AG09319 (cell line): ENCODE results near the gene KRT8.

ENCODE experiments used
- DNase-seq: peaks from one replicate; pipeline ENCODE4 v3.0.0-alpha.2; 2010; ENCODE audit warnings: low read depth; ENCODE audit errors: extremely low read depth
- TF ChIP-seq, protein P1 (sequence below): IDR thresholded peaks from 2 replicates; pipeline ENCODE4 v1.5.1; 2011; ENCODE audit warnings: low read depth, mild to moderate bottlenecking, inconsistent platforms, low read length, moderate library complexity

Gene KRT8

DNA sequence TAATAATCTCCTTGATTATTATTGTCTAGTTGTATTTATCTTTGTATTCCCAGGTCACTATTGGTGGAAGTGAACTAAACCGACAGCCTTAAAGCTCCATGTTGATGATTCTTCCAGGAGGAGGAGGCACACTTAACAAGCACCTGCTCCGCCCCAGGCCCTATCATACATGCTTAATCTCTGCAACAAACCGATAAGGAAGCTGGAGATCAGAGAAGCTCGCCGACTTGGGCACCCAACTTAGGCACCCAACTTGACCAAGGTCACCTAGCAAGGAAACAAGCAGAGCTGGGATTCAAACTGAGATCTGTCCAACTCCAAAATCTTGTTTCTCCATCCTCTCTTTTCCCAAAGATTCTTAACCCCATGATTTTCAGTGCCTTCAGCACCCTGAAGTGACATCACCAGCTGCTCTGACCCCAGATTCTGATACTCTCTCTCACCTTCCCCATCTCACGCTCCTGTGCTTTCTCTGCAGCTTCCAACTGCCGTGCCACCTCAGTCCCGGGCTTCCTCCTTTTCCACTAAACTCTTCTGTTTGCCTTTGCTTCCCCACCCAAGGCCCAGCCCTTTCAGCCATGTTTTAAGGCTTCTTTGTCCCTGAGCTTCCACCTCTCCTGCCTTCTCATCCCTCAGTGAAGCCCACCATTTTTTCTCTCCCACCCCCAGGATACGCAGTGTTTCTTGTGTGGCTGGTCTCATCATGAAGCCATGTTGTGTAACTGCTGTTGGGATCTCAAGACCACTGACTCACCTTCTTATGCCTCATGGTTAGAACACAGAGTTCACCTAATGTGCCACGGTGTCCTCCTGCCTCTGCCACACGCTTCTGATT lies 37.4 kb upstream of the KRT8 start:
- no peak for DNase-seq
- TF ChIP-seq, protein P1, sequence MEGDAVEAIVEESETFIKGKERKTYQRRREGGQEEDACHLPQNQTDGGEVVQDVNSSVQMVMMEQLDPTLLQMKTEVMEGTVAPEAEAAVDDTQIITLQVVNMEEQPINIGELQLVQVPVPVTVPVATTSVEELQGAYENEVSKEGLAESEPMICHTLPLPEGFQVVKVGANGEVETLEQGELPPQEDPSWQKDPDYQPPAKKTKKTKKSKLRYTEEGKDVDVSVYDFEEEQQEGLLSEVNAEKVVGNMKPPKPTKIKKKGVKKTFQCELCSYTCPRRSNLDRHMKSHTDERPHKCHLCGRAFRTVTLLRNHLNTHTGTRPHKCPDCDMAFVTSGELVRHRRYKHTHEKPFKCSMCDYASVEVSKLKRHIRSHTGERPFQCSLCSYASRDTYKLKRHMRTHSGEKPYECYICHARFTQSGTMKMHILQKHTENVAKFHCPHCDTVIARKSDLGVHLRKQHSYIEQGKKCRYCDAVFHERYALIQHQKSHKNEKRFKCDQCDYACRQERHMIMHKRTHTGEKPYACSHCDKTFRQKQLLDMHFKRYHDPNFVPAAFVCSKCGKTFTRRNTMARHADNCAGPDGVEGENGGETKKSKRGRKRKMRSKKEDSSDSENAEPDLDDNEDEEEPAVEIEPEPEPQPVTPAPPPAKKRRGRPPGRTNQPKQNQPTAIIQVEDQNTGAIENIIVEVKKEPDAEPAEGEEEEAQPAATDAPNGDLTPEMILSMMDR: no peak

DNA sequence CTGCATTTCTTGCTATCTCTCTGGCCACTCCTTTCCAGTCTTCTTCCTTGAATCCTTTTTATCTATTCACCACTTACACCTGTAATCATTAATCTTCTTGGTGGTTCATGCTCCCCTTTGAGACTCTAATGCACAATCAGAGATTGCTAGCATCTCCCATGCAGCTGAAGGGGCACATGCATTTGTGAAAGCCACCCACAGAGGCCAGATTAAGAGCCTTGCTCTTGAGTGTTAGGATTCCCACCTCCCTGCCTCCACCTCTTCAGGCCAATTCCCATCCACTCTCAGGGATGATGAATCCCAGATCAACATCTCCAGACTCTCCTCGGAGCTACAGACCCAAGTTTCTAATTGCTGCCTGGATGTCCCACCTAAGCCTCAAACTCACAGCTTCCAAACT lies 24.7 kb upstream of the KRT8 start:
- TF ChIP-seq, protein P1: no peak

DNA sequence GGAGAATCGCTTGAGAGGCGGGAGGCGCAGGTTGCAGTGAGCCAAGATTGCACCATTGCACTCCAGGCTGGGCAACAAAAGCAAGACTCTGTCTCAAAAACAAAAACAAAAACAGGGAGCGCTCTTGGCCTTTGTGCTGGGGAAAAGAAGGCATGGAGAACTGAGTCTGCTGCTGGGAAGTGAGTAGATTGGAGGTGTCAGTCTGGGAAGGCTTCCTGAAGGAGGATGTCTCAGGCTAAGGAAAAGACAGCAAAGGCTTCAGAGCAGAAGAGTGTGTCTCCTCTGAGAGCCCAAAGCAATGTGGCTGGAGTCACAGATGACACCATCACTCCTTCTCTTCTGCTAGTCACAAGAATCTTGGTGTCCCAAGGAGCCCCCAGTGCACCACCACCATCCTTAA lies 23.1 kb upstream of the KRT8 start:
- no peak for DNase-seq
- TF ChIP-seq, protein P1: no peak

More for the DNA sequence above, 24.7 kb upstream of the KRT8 start:
- no peak for DNase-seq

DNA sequence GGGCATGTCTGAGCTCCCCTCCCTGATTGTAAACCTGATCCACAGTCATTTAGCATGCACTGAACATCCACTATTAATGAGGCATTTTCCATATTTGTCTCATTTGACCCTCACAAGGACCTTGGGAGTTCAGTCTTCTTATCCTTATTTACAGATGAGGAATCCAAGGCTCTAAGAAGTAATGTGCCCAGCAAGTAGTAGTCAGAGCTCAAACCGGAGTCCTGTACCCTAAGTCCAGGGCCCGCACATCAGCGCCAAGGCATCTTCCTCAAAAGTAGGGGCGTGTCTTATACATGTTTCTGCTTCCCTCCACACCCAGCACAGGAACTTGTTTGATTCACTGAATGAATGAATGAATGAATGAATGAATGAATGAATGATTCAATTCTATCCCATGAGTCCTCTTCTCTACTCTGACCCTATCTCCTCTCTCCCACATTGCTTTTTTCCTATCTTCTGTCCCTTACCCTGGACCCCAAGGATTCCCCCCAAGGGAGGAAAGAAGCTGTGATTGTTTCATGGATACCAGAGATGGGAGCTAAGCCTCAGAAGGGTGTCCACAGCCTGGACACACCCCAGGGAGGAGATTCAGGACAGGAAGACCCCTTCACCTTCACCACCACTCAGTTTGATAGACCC lies 21.8 kb upstream of the KRT8 start:
- TF ChIP-seq, protein P1: no peak
- no peak for DNase-seq

DNA sequence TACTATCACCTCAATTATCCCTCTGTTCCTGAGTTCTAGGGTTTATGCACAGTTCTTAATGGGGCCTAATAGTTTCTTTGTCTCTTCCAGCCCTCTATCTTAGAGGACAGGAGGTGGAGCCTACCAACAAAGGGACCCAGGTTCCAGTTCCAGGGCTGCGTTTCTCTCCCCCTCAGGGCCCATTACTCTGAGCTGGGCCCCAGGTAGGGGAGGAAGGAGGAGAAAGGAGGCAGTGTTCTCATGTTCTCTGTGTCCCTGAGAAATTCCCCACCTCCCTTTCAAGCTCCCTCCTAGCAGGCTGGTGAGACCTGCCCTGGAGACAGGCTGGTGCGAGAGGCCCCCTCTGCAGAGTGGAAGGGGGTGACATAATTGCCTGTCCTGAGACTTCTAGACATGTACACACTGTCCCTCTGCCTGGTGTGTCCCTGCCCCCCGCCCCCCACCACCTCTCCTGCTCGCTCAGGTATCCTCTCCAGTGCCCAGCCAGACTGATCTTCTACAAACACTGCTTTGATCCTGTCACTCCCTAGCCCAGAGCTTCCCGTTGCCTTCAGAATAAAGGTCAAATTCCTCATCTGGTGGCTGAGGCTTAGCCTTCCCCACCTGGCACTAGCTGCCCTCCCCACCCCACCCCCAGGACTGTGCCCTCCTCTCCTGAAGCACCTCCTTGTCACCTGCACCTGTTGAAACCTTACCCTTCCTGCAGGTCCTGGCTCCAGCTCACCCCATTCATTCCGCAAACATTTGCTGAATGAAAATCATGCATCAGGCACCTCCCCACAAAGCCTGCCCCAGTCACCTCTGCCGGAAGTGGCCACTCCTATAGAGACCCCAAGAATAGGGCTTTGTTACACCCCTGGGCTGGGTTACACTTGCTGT lies 21.1 kb upstream of the KRT8 start:
- no peak for DNase-seq
- TF ChIP-seq, protein P1: no peak

DNA sequence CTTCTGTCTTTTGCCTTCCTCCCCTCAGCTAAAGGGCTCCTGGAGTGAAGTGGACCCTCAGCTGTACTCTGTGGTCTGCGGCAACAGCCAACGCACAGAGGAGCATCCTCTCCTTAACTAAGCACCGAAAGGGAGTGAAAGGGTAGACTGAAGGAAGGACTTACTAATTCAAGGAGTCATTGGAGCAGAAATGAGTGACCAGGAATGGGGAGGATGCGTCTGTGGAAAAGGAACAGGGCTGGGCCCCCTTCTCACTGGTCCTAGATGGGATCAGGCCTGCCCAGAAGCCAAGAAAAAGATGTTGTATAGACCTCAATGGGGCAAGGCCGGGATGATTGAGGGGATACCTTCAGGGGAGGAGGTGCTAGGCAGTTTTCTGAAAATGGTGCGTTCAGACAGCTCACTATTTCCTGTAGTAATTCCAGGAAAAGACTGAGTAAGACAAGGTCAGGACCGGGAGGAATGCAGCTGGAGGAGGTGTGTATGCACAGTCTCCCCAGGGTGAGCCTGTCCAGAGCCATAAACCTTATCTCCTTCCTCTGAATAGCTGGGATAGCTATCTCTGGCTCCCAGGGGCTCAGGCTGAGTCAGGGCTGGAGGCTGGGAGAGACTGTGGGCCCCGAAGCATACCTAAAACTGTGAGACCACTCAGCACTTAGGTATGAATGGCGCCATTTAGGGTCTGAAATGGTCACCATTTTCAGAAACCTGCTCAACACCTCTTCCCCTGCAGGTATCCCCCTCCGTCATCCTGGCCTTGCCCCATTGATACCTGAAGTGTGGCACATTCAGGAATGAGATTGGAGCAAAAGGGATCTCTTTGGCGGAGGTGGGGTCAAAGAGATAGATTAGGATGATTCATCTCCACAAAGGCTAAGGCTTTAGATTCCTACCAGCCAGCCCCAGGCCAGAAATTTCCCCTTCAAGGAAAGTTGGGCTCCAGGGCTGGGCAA lies 20.2 kb upstream of the KRT8 start:
- TF ChIP-seq, protein P1: no peak
- DNase-seq: no peak
